Muscle of leg (tissue), 11 donors: Measurements from ENCODE around the gene CGNL1. TPM values are rescaled to one million over a fixed set of nuclear protein-coding genes. Genes with fewer than 3 reads are reported as not detected.

ENCODE experiments used
- DNase-seq: peaks from one replicate; pipeline ENCODE4 v3.0.0; 2013
- H3K27ac ChIP-seq: one replicate; pipeline ENCODE4 v1.5.1; 2013; ENCODE audit warnings: mild to moderate bottlenecking, low read length, control low read depth
- H3K27me3 ChIP-seq: one replicate; pipeline ENCODE4 v1.6.1; 2013; ENCODE audit warnings: low read length; ENCODE audit not compliant: control insufficient read depth, insufficient read depth
- H3K36me3 ChIP-seq: one replicate; pipeline ENCODE4 v1.6.1; 2013; ENCODE audit warnings: low read length; ENCODE audit not compliant: control insufficient read depth, insufficient read depth
- H3K4me1 ChIP-seq: one replicate; pipeline ENCODE4 v1.6.1; 2013; ENCODE audit warnings: low read length; ENCODE audit not compliant: control insufficient read depth, insufficient read depth
- H3K4me3 ChIP-seq: one replicate; pipeline ENCODE4 v1.5.1; 2013; ENCODE audit warnings: low read length, control low read depth
- H3K9me3 ChIP-seq: replicated peaks from 2 replicates; pipeline ENCODE4 v1.6.1; 2013; ENCODE audit warnings: low read depth, low read length; ENCODE audit not compliant: control insufficient read depth
- WGBS: methylation state at CpG from one replicate; pipeline ENCODE4 v1.1.5; 2013; ENCODE audit warnings: missing lambda C conversion rate; ENCODE audit not compliant: insufficient coverage; 5-methylcytosine and 5-hydroxymethylcytosine counted together
- polyA plus RNA-seq, 8 donors: library from polyadenylated mRNA; unstranded; fragments of 120-200 nt; gene quantifications; one replicate each; pipeline versions ENCODE4 v1.2.1 to v1.2.3, GENCODE V29; 2013; ENCODE audit warnings: inconsistent platforms in 1 of 8, low replicate concordance in 1 of 8; ENCODE audit not compliant: insufficient read length in 8 of 8, insufficient read depth in 1 of 8
- total RNA-seq: library from RNA; stranded (reverse); fragments of 120-200 nt; gene quantifications from one replicate; pipeline ENCODE4 v1.2.4, GENCODE V29; 2013

The CGNL1 gene
- total and polyA plus RNA-seq, 9 donors = 6.3 to 13.7 (median 9.5) TPM

DNA sequence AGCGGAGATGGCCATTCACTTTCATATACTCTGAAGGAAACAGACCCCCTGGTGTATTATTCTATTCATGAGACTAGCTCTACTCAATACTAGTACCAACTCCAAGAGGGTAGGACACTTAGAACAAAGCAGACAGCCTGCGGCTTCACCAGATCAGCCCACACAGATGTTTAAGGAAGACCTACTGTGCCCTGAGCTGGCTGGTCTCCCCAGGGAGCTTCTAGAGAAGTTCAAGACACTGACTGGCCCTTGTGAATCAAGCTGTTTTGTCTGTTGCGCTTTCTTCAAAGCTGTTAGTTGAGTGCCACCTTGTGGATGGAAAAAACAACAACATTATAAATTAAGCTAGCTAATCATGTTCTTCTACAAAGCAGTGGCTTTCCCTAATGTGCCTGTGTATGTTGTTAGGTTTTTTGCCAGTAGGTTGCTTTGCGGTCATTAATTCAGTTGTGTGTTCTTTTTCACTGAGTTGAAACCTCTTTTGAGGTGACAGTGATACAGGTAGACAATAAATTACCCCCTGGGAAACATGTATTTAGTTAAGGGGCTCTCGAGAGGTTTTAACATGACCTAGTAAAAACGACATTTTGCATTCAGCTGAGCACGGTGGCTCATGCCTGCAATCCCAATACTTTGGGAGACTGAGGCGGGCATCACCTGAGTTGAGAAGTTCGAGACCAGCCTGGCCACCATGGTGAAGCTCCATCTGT is 151.2 kb downstream of the CGNL1 start:
- no peak overlapping the region for H3K4me3 ChIP-seq
- no peaks in the 10 kb centered on the region for H3K9me3 ChIP-seq
- WGBS = 40% methylated on average over 5 of the region's 9 CpGs
- peaks cover 6% of the 10 kb centered on the region for H3K36me3 ChIP-seq
- no peak overlapping the region for H3K27ac ChIP-seq
- no peaks in the 10 kb centered on the region for H3K27me3 ChIP-seq
- peaks cover 4% of the 10 kb centered on the region for H3K4me1 ChIP-seq
- peak; percentile 92 for DNase-seq

DNA sequence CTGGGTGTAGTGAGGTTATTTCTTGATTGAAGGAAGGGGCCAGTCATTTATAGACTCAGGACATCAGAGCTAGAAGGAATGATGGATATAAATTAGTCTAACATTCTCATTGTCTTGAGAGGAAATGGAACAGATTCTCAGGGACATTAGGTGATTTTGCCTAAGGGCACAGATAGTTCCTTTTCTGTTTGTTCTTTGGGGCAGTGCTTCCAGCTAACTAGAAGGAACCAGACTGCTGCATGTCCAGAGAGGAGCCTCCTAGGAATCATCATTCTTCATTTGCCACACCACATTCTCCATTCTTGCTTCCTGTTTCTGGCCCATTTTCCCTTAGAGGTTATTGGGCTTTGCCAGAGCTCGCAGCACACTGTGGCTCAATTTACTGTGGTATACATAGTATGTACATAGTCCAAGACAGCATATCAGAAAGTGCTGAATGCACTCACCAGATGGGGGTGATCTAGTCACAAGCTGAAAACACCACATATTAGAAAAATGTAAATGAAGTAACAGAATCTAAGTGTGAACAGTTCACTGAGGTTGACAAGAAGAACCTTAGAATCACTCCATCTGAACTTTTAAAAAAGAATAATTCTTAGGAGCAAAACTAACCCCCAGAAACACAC is 152.7 kb downstream of the CGNL1 start:
- no CpG with 5 or more reads among the region's 1 CpG for whole genome bisulfite sequencing
- Histone ChIP-seq H3K4me1 (peaks cover 7% of the 10 kb centered on the region), H3K36me3 (peaks cover 5% of the 10 kb centered on the region), H3K27ac (no peak overlapping the region), H3K9me3 (no peaks in the 10 kb centered on the region), H3K27me3 (no peaks in the 10 kb centered on the region), H3K4me3 (no peak overlapping the region)
- no peak for DNase-seq

- H3K27ac ChIP-seq = no peak overlapping the region
- H3K4me3 ChIP-seq = no peak overlapping the region
- H3K9me3 ChIP-seq = no peaks in the 10 kb centered on the region
- H3K4me1 ChIP-seq = peaks cover 11% of the 10 kb centered on the region
- no peaks in the 10 kb centered on the region for H3K27me3 ChIP-seq
- DNase-seq = no peak
- H3K36me3 ChIP-seq = peaks cover 5% of the 10 kb centered on the region
- no CpG with 5 or more reads among the region's 2 CpGs for WGBS
These were observed 153.4 kb downstream of the CGNL1 start for GRCh38 chr15:57529748-57530147.

DNA sequence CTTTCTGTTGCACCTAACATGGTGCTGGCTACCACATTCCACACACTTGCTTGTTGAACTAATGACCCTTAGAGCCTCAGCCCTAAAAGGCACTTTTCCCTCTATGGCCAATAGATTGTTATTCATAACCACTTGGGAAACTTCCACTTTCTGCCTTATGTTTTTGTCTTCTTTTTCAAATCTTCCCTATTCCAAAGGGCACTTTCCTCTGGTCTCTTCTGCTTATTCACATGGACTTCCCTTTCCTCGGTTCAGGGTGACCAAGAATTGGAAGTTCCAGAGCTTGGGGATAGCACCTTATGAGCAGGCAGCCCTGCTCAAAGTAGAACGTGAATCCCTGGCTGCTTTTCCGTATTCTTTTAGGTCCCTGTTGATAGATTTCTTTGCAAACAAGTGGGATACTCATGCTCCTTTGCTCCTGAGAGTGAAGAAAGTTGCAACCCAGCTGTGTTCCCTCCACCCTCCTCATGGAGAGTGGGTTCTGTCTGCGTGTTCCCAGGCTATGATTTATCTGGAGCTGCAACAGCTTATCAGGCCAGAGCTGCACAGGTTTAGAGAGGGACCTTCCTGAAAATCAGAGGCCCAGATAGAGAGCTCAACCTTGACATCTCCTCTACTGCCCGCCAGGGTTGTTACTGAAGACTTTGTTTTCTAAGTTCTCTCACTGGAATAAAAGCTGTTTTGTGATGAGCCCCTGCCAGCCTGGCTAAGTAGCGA is 156.6 kb downstream of the CGNL1 start:
- H3K27ac ChIP-seq = no peak overlapping the region
- no peaks in the 10 kb centered on the region for H3K27me3 ChIP-seq
- H3K36me3 ChIP-seq = peaks cover 5% of the 10 kb centered on the region
- H3K9me3 ChIP-seq = no peaks in the 10 kb centered on the region
- 61% methylated on average over 4 of the region's 6 CpGs for WGBS
- peaks cover 24% of the 10 kb centered on the region for H3K4me1 ChIP-seq
- no peak overlapping the region for H3K4me3 ChIP-seq
- DNase-seq = no peak

DNA sequence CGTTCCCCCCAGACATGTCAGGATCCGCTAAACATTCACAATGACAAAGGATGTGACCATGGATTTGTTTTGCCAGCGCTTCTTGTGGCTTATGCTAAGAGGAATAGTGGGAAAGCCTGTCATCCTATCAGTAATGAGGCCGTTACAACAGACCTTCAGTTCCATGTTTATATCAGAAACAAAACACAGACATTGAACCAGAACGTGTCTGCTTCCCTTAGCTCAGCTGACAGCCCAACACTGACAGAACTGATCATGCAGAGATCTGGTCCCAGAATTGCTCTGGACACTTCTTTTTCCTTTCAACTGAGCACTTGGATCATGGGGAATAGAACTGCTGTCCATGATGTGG is 157.1 kb downstream of the CGNL1 start:
- H3K27me3 ChIP-seq = no peaks in the 10 kb centered on the region
- H3K4me1 ChIP-seq = peaks cover 28% of the 10 kb centered on the region
- no peak overlapping the region for H3K4me3 ChIP-seq
- 90% methylated on average over 4 of the region's 5 CpGs for WGBS
- H3K36me3 ChIP-seq = peaks cover 5% of the 10 kb centered on the region
- DNase-seq = no peak
- H3K27ac ChIP-seq = no peak overlapping the region
- no peaks in the 10 kb centered on the region for H3K9me3 ChIP-seq

DNA sequence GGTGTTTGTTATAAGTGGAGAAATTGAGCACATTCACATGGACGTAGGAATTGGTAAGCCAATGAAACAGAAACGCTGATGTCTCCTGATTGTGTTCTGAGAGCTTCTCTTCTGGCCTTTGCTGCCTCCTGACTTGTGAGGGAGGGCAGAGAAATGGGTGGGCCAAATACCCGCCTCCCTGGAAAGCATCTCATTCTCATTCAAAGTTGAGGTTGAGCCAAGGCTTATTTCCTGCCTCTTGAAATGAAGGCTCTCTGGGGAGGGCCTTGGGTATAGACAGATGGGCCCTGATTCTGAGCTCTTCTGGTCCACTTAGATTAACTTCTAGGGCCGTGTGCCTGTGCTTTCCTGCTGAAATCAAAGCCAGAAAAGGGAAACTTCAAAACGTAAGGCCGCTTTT is 158.0 kb downstream of the CGNL1 start:
- peaks cover 5% of the 10 kb centered on the region for H3K36me3 ChIP-seq
- WGBS = 33% methylated on average over 1 of the region's 6 CpGs
- peak; percentile 50 for DNase-seq
- H3K9me3 ChIP-seq = no peaks in the 10 kb centered on the region
- H3K4me3 ChIP-seq = no peak overlapping the region
- no peaks in the 10 kb centered on the region for H3K27me3 ChIP-seq
- peaks cover 36% of the 10 kb centered on the region for H3K4me1 ChIP-seq
- no peak overlapping the region for H3K27ac ChIP-seq

DNA sequence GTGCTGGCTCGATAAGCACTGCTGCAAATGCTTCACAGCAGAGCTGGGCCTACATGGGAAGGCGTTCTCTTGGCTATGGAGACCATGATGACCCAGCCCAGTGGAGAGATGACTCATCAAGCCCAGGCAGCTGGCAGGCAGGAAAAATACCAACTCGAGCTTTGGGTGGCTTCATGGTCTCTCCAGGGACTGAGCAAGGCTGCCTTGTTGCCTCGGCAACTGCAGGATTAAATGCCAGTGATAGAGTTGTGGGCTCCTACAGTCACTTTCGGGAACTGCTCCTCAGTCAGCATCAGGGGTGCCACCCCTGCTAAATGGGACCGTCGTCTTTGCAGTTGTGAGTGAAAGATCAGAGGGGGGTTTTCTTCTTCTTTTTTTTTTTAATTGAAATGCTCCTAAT is 160.8 kb downstream of the CGNL1 start:
- H3K36me3 ChIP-seq = no peaks in the 10 kb centered on the region
- no peaks in the 10 kb centered on the region for H3K27me3 ChIP-seq
- H3K27ac ChIP-seq = peak overlapping the region; percentile 62
- WGBS = 28% methylated on average over 4 of the region's 7 CpGs
- peak; percentile 79 for DNase-seq
- H3K4me3 ChIP-seq = no peak overlapping the region
- no peaks in the 10 kb centered on the region for H3K9me3 ChIP-seq
- peaks cover 44% of the 10 kb centered on the region for H3K4me1 ChIP-seq

GRCh38 chr15:57537488-57538264 is 161.4 kb downstream of the CGNL1 start:
- no peaks in the 10 kb centered on the region for H3K27me3 ChIP-seq
- no CpG with 5 or more reads among the region's 4 CpGs for WGBS
- no peak overlapping the region for H3K4me3 ChIP-seq

GRCh38 chr15:57538265-57538529 is 161.9 kb downstream of the CGNL1 start:
- Histone ChIP-seq H3K36me3 (no peaks in the 10 kb centered on the region), H3K9me3 (no peaks in the 10 kb centered on the region), H3K27me3 (no peaks in the 10 kb centered on the region), H3K27ac (no peak overlapping the region), H3K4me1 (peaks cover 46% of the 10 kb centered on the region), H3K4me3 (no peak overlapping the region)
- DNase-seq = no peak

More at GRCh38 chr15:57537488-57538264, 161.4 kb downstream of the CGNL1 start:
- DNase-seq = no peak
- Histone ChIP-seq H3K27ac (peak overlapping the region; percentile 62), H3K36me3 (no peaks in the 10 kb centered on the region), H3K4me1 (peaks cover 46% of the 10 kb centered on the region), H3K9me3 (no peaks in the 10 kb centered on the region)

DNA sequence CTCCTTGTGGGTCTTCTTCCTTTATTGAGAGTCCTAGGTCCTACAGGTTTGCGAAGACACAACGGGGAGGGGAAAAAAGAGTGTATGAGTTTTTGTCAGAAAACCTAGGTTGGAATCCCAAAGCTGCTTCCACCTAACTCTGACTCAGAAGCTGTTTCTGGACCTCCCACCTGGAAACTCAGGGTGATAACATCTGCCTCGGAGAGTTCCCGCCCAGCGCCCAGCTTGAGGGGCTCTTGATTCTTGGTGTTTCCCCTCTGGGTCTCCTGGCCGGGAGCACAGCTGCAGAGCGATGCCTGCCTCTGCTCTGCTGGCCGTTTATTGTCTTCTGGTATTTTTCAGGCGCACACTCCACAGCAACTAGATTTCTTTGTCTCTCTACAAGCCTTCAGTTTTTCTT is 162.5 kb downstream of the CGNL1 start:
- no peaks in the 10 kb centered on the region for H3K27me3 ChIP-seq
- DNase-seq = no peak
- H3K4me1 ChIP-seq = peaks cover 43% of the 10 kb centered on the region
- H3K4me3 ChIP-seq = no peak overlapping the region
- no peaks in the 10 kb centered on the region for H3K36me3 ChIP-seq
- H3K9me3 ChIP-seq = no peaks in the 10 kb centered on the region
- H3K27ac ChIP-seq = no peak overlapping the region
- 34% methylated on average over 7 of the region's 9 CpGs for WGBS
